HCT116 (cell line): ENCODE measurements around the gene SNRNP25. TPM values are rescaled to one million over a fixed set of nuclear protein-coding genes. Genes with fewer than 3 reads are reported as not detected.

ENCODE experiments used
- ATAC-seq: fragments of 200-7000 bp; cut with Tn5 transposase; 2 replicates; pipeline ENCODE4 v1.9.1; 2020; ENCODE audit warnings: mild to moderate bottlenecking, moderate library complexity
- BruUV-seq: library from RNA; stranded (reverse); fragments of 400-500 nt; replicated peaks from 2 replicates; lab custom pipeline; 2021; lab: Mats Ljungman, UMichigan
- CTCF ChIA-PET: fragments of 300-600 bp; sonication (Branson Sonifier 250); formaldehyde crosslinking; loops from one replicate; lab custom pipeline; 2021; ENCODE audit warnings: antibody characterized with exemption; lab: Charles Lee
- POLR2A ChIA-PET: fragments of 300-600, 350-600 bp; sonication (Branson Sonifier 250); formaldehyde crosslinking; loops from one replicate; lab custom pipeline; 2021; ENCODE audit warnings: antibody characterized with exemption; lab: Charles Lee
- RAD21 ChIA-PET, 2 experiments: fragments of 300-600 bp; sonication (Branson Sonifier 250); formaldehyde crosslinking; loops; one replicate each; lab custom pipeline; 2023; ENCODE audit warnings: low total read pairs in 2 of 2; ENCODE audit not compliant: uncharacterized antibody in 2 of 2, unreplicated experiment in 2 of 2, low non-redundant PET in 1 of 2; lab: Charles Lee
- DNase-seq: peaks from one replicate; pipeline ENCODE4 v3.0.0-alpha.2; 2010; ENCODE audit warnings: low read depth, low spot score
- H2AFZ ChIP-seq: fragments of 200-600 bp; shearing (Covaris generic), sonication (generic); 2 replicates; pipeline ENCODE4 v1.6.1; 2017; ENCODE audit warnings: low read depth, mixed run types, mixed read lengths, antibody characterized with exemption, low read length; ENCODE audit not compliant: poor library complexity, severe bottlenecking
- H3K27ac ChIP-seq: 2 replicates; pipeline ENCODE4 v1.5.1; 2012; ENCODE audit warnings: low read depth, low read length
- H3K27me3 ChIP-seq: fragments of 200-600 bp; sonication (generic); 2 replicates; pipeline ENCODE4 v1.6.1; 2016; ENCODE audit warnings: mixed run types, low read length, mixed read lengths; ENCODE audit not compliant: insufficient read depth
- H3K36me3 ChIP-seq, 2 experiments: fragments of 200-500 bp in 1 of 2; fragments of 200-600 bp in 1 of 2; sonication (Bioruptor generic) in 1 of 2; sonication (generic) in 1 of 2; 2 replicates each; pipeline versions ENCODE4 v1.5.1 to v1.6.1; 2014 to 2016; ENCODE audit warnings: low read length in 2 of 2, inconsistent platforms in 1 of 2, mixed read lengths in 1 of 2, mixed run types in 1 of 2; ENCODE audit not compliant: insufficient read depth in 2 of 2, control insufficient read depth in 1 of 2
- H3K4me1 ChIP-seq, 2 experiments: fragments of 200-600 bp in 1 of 2; sonication (generic) in 1 of 2; 2 replicates each; pipeline versions ENCODE4 v1.5.1 to v1.6.1; 2012 to 2017; ENCODE audit warnings: low read length in 2 of 2, inconsistent platforms in 1 of 2, mild to moderate bottlenecking in 1 of 2, mixed read lengths in 1 of 2, mixed run types in 1 of 2, moderate library complexity in 1 of 2; ENCODE audit not compliant: insufficient read depth in 2 of 2, control insufficient read depth in 1 of 2
- H3K4me2 ChIP-seq: fragments of 200-600 bp; sonication (generic); 2 replicates; pipeline ENCODE4 v1.6.1; 2017; ENCODE audit warnings: mixed run types, low read length, mixed read lengths
- H3K4me3 ChIP-seq, 2 experiments: fragments of 200-600 bp in 1 of 2; sonication (generic) in 1 of 2; replicated peaks in 1 of 2; 2 replicates each; pipeline ENCODE4 v1.5.1; 2011 to 2016; ENCODE audit warnings: low read length in 2 of 2, control low read depth in 1 of 2, low read depth in 1 of 2, mild to moderate bottlenecking in 1 of 2, mixed read lengths in 1 of 2, mixed run types in 1 of 2
- H3K79me2 ChIP-seq: fragments of 200-600 bp; sonication (generic); 2 replicates; pipeline ENCODE4 v1.6.1; 2017; ENCODE audit warnings: mild to moderate bottlenecking, mixed run types, low read length, moderate library complexity, mixed read lengths; ENCODE audit not compliant: insufficient read depth
- H3K9ac ChIP-seq: fragments of 200-600 bp; sonication (generic); 2 replicates; pipeline ENCODE4 v1.6.1; 2016; ENCODE audit warnings: low read length, mixed read lengths
- H3K9me2 ChIP-seq: fragments of 200-600 bp; sonication (generic), shearing (Covaris generic); 2 replicates; pipeline ENCODE4 v1.6.1; 2017; ENCODE audit warnings: mixed run types, mild to moderate bottlenecking, moderate library complexity; ENCODE audit not compliant: insufficient read depth
- H3K9me3 ChIP-seq, 2 experiments: fragments of 200-500 bp in 1 of 2; fragments of 200-600 bp in 1 of 2; sonication (Bioruptor generic) in 1 of 2; sonication (generic) in 1 of 2; 2 replicates each; pipeline ENCODE4 v1.6.1; 2014 to 2017; ENCODE audit warnings: low read length in 2 of 2, mixed read lengths in 2 of 2, inconsistent platforms in 1 of 2, low read depth in 1 of 2, mild to moderate bottlenecking in 1 of 2, mixed run types in 1 of 2, moderate library complexity in 1 of 2; ENCODE audit not compliant: control insufficient read depth in 1 of 2, insufficient read depth in 1 of 2
- H4K20me1 ChIP-seq: fragments of 200-600 bp; sonication (generic), shearing (Covaris generic); 2 replicates; pipeline ENCODE4 v1.6.1; 2017; ENCODE audit warnings: mixed run types, mild to moderate bottlenecking, moderate library complexity; ENCODE audit not compliant: insufficient read depth
- CBX3 ChIP-seq: IDR thresholded peaks from 2 replicates; pipeline ENCODE4 v1.6.1; 2012; ENCODE audit warnings: low read depth
- CEBPB ChIP-seq: IDR thresholded peaks from 2 replicates; pipeline ENCODE4 v1.6.1; 2012; ENCODE audit warnings: low read depth
- EGR1 ChIP-seq: IDR thresholded peaks from 2 replicates; pipeline ENCODE4 v1.6.1; 2012; ENCODE audit warnings: low read depth
- EZH2phosphoT487 ChIP-seq: fragments of 200-600 bp; IDR thresholded peaks from 2 replicates; pipeline ENCODE4 v1.6.1; 2018; ENCODE audit warnings: antibody characterized with exemption, borderline replicate concordance
- FOSL1 ChIP-seq: IDR thresholded peaks from 2 replicates; pipeline ENCODE4 v1.6.1; 2012; ENCODE audit warnings: low read depth
- JUND ChIP-seq: IDR thresholded peaks from 2 replicates; pipeline ENCODE4 v1.6.1; 2012
- MAX ChIP-seq: IDR thresholded peaks from 2 replicates; pipeline ENCODE4 v1.6.1; 2012
- POLR2A ChIP-seq: IDR thresholded peaks from 2 replicates; pipeline ENCODE4 v1.7.0; 2011; ENCODE audit warnings: borderline replicate concordance; ENCODE audit not compliant: insufficient read depth, insufficient read length; ENCODE audit errors: extremely low read depth
- POLR2AphosphoS5 ChIP-seq: IDR thresholded peaks from 2 replicates; pipeline ENCODE4 v1.6.1; 2011; ENCODE audit warnings: mild to moderate bottlenecking, low read depth, low read length, moderate library complexity
- RAD21 ChIP-seq: IDR thresholded peaks from 2 replicates; pipeline ENCODE4 v1.6.1; 2012; ENCODE audit warnings: low read depth, mild to moderate bottlenecking
- SIN3A ChIP-seq: IDR thresholded peaks from 2 replicates; pipeline ENCODE4 v1.6.1; 2012; ENCODE audit warnings: low read depth
- SP1 ChIP-seq: IDR thresholded peaks from 2 replicates; pipeline ENCODE4 v1.6.1; 2012; ENCODE audit warnings: low read depth
- SRF ChIP-seq: IDR thresholded peaks from 2 replicates; pipeline ENCODE4 v1.6.1; 2012; ENCODE audit warnings: low read depth
- TCF7L2 ChIP-seq: IDR thresholded peaks from 2 replicates; pipeline ENCODE4 v1.7.0; 2011; ENCODE audit warnings: borderline replicate concordance, inconsistent platforms; ENCODE audit not compliant: insufficient read depth, insufficient read length; ENCODE audit errors: extremely low read depth
- ZFX ChIP-seq: fragments of 450-650 bp; IDR thresholded peaks from 2 replicates; pipeline ENCODE4 v1.6.1; 2017
- ZNF274 ChIP-seq: fragments of 200-500 bp; sonication (Bioruptor generic); IDR thresholded peaks from 2 replicates; pipeline ENCODE4 v1.6.1; 2014; ENCODE audit warnings: mild to moderate bottlenecking, low read depth, low read length, inconsistent platforms
- intact Hi-C: fragments of 100-400 bp; cut with micrococcal nuclease; formaldehyde crosslinking; loops from 2 replicates; pipeline ENCODE4 v1.10.0; 2022
- total RNA-seq: library from RNA; stranded (reverse); gene quantifications from one replicate; pipeline ENCODE4 v1.2.1, GENCODE V29; 2021; ENCODE audit not compliant: unreplicated experiment

The SNRNP25 gene
- total RNA-seq, 1 experiment from 2014 or later = 24.5 TPM

DNA sequence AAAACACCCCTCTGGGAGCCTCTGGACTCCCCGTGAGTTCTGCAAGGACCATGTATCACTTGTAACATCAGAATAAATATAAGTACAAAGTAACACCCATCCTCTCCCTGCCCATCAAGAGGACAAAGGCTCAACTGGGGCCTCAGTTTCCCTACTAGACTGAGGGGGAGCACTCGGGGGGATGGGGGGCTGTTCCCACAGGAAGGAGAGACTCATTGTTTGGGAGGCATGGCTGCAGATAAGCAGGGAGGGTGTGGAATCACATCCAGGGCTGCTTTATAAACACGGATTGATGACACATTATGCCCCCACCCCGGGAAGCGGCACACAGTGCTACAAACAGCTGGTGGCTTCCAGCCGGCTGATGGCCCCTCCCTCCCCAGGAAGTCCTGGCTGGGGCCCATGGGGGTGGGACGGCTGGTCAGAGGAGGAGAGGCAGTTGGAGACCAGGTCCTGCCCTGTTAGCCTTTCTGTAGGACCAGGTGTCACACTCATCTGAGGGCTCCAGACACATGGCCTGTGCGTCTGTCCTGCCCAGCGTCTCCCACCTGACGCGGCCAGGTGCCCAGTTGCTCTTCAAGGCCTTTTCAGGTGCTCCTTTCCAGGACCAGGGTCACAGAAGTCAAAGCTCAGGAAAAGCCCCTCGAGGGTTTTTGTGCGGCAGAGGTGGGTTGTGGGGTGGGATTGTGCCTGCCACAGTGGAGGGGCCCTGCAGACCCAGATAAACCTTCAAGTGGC lies 23.1 kb downstream of the SNRNP25 start:
- Histone ChIP-seq H2AFZ (no peak overlapping the region), H3K9me3 (no peaks in the 10 kb centered on the region), H3K27ac (peak overlapping the region; percentile 90), H3K9me2 (no peaks in the 10 kb centered on the region), H3K9ac (peak overlapping the region; percentile 71), H3K36me3 (no peaks in the 10 kb centered on the region), H3K4me2 (peak overlapping the region; percentile 80), H3K79me2 (0 out of 2 replicates have a peak, but pooled peaks cover 4% of the 10 kb centered on the region), H3K4me1 (peaks cover 22 to 35% of the 10 kb centered on the region in 2 experiments), H3K4me3 (peak overlapping the region; percentile 62 to 68), H4K20me1 (no peaks in the 10 kb centered on the region), H3K27me3 (no peaks in the 10 kb centered on the region)
- ChIA-PET POLR2A (no interaction called here), RAD21 (no interaction called here), CTCF (interaction anchor here (1.0 to 1.4 kb wide), 2 partner anchors 10 to 20 kb away, joined by 3 to 7 read pairs; no protein-coding TSS in a partner anchor)
- TF ChIP-seq CBX3 (no peak), SRF (no peak), POLR2A (no peak), MAX (no peak), POLR2AphosphoS5 (no peak), SP1 (0 out of 2 replicates have a peak, but pooled peaks have one; percentile 16), EGR1 (no peak), CEBPB (no peak), EZH2phosphoT487 (no peak), ZNF274 (no peak), FOSL1 (no peak), JUND (peak; percentile 27; the same call in 1 of the 2 replicates), RAD21 (no peak), ZFX (no peak), TCF7L2 (no peak), SIN3A (peak; percentile 43; the same call in 1 of the 2 replicates)
- no peak for DNase-seq
- ATAC-seq = no peak; the same call in 1 of the 2 replicates
- intact Hi-C loops = no loop called here
- TSS peak; percentile 42 for BruUV-seq
